K562 (cell line): Measurements from ENCODE around the gene PSMD13. TPM values are rescaled to one million over a fixed set of nuclear protein-coding genes. Genes with fewer than 3 reads are reported as not detected.
A peak's percentile ranks its signal among the peaks of the same experiment; 100 is the strongest.

Experiments used
- ATAC-seq: fragments of 200-7000 bp; cut with Tn5 transposase; 3 replicates; pipeline ENCODE4 v1.9.1; 2020; ENCODE audit warnings: moderate library complexity
- BruUV-seq: library from RNA; stranded (reverse); fragments of 400-500 nt; replicated peaks from 2 replicates; lab custom pipeline; 2021; lab: Mats Ljungman, UMichigan
- CTCF ChIA-PET: fragments of 300-600 bp; formaldehyde crosslinking; extraction: SDS; loops from one replicate; lab custom pipeline; 2021; ENCODE audit warnings: low intra/inter-chr PET ratio; lab: Yijun Ruan, JAX
- POLR2A ChIA-PET: fragments of 300-600, 350-650 bp; sonication (Branson Sonifier 250); formaldehyde crosslinking; extraction: SDS; loops from one replicate; lab custom pipeline; 2021; ENCODE audit warnings: antibody characterized with exemption, inconsistent platforms; lab: Yijun Ruan, JAX
- DNase-seq, 4 experiments: peaks; one replicate each; pipeline versions ENCODE4 v3.0.0 to v3.0.0-alpha.2; 2011 to 2018; ENCODE audit warnings: low spot score in 3 of 4, mixed read lengths in 3 of 4; ENCODE audit errors: extremely low read depth in 1 of 4
- FAIRE-seq: peaks from 2 replicates; lab custom pipeline; 2011; peaks lifted over from hg19 to GRCh38; lab: Jason Lieb, UNC
- H2AFZ ChIP-seq: 2 replicates; pipeline ENCODE4 v1.6.0; 2011; ENCODE audit warnings: low read depth, low read length, control low read depth, inconsistent platforms
- H3K27ac ChIP-seq: fragments of 200-600 bp; 3 replicates; pipeline ENCODE4 v1.8.0; 2011; ENCODE audit warnings: low read depth, mild to moderate bottlenecking, control low read depth, inconsistent platforms, low read length, moderate library complexity, mixed read lengths; ENCODE audit errors: extremely low read depth
- H3K27me3 ChIP-seq, 2 experiments: fragments of 300-600 bp in 1 of 2; 2 replicates in 1 of 2; 3 replicates in 1 of 2; pipeline versions ENCODE4 v1.6.0 to v1.8.0; 2011; ENCODE audit warnings: inconsistent platforms in 2 of 2, low read length in 2 of 2, mild to moderate bottlenecking in 1 of 2, mixed read lengths in 1 of 2, moderate library complexity in 1 of 2; ENCODE audit not compliant: control insufficient read depth in 2 of 2, insufficient read depth in 2 of 2
- H3K36me3 ChIP-seq: fragments of 300-600 bp; 3 replicates; pipeline ENCODE4 v1.8.0; 2011; ENCODE audit warnings: mild to moderate bottlenecking, low read length, inconsistent platforms; ENCODE audit not compliant: control insufficient read depth, insufficient read depth
- H3K4me1 ChIP-seq, 2 experiments: fragments of 200-600 bp in 1 of 2; replicated peaks in 1 of 2; 2 replicates in 1 of 2; 3 replicates in 1 of 2; pipeline versions ENCODE4 v1.5.1 to v1.8.0; 2011; ENCODE audit warnings: inconsistent platforms in 2 of 2, low read length in 2 of 2, mild to moderate bottlenecking in 1 of 2, mixed read lengths in 1 of 2, moderate library complexity in 1 of 2; ENCODE audit not compliant: control insufficient read depth in 2 of 2, insufficient read depth in 2 of 2
- H3K4me2 ChIP-seq: 2 replicates; pipeline ENCODE4 v1.6.1; 2011; ENCODE audit warnings: low read length, control low read depth, inconsistent platforms, mixed read lengths; ENCODE audit not compliant: insufficient read depth
- H3K4me3 ChIP-seq: fragments of 200-600 bp; sonication (generic), shearing (Covaris generic); 2 replicates; pipeline ENCODE4 v1.5.1; 2016; ENCODE audit warnings: control low read depth, inconsistent platforms
- H3K79me2 ChIP-seq: fragments of 200-600 bp; 3 replicates; pipeline ENCODE4 v1.8.0; 2011; ENCODE audit warnings: low read length, inconsistent platforms; ENCODE audit not compliant: control insufficient read depth, insufficient read depth
- H3K9ac ChIP-seq, 2 experiments: 2 replicates each; pipeline versions ENCODE4 v1.6.0 to v1.6.1; 2011; ENCODE audit warnings: low read depth in 2 of 2, low read length in 2 of 2, control low read depth in 1 of 2, inconsistent platforms in 1 of 2, mild to moderate bottlenecking in 1 of 2, mixed read lengths in 1 of 2; ENCODE audit not compliant: insufficient read depth in 1 of 2
- H3K9me1 ChIP-seq: one replicate; pipeline ENCODE4 v1.6.0; 2011; ENCODE audit warnings: inconsistent platforms, mild to moderate bottlenecking, low read length, moderate library complexity; ENCODE audit not compliant: control insufficient read depth, insufficient read depth
- H3K9me3 ChIP-seq: replicated peaks from 2 replicates; pipeline ENCODE4 v1.5.1; 2011; ENCODE audit warnings: low read depth, low read length, inconsistent platforms; ENCODE audit not compliant: control insufficient read depth, insufficient read depth
- H4K20me1 ChIP-seq: replicated peaks from 2 replicates; pipeline ENCODE4 v1.6.1; 2011; ENCODE audit warnings: low read length, inconsistent platforms, mixed read lengths; ENCODE audit not compliant: control insufficient read depth, insufficient read depth
- GTF2F1 ChIP-seq: IDR thresholded peaks from 2 replicates; pipeline ENCODE4 v1.6.1; 2011; ENCODE audit warnings: low read depth, low read length, improper control_type of control experiment
- KAT7 ChIP-seq: sonication (generic); formaldehyde crosslinking; IDR thresholded peaks from 2 replicates; pipeline ENCODE4 v1.8.0; 2022; ENCODE audit warnings: missing genetic modification reagents, mild to moderate bottlenecking, borderline replicate concordance
- L3MBTL2 ChIP-seq: fragments of 450-650 bp; IDR thresholded peaks from 2 replicates; pipeline ENCODE4 v1.6.1; 2016; ENCODE audit warnings: mild to moderate bottlenecking, moderate library complexity
- LEF1 ChIP-seq: fragments of 450-650 bp; IDR thresholded peaks from 2 replicates; pipeline ENCODE4 v1.6.1; 2016; ENCODE audit warnings: mild to moderate bottlenecking
- MTF1 ChIP-seq: fragments of 250-450 bp; sonication (Bioruptor Pico); IDR thresholded peaks from 2 replicates; pipeline ENCODE4 v1.9.0; 2021; ENCODE audit warnings: moderate library complexity, mild to moderate bottlenecking, inconsistent platforms, borderline replicate concordance
- POLR2G ChIP-seq: fragments of 200-400 bp; formaldehyde crosslinking; IDR thresholded peaks from 2 replicates; pipeline ENCODE4 v1.6.1; 2017; ENCODE audit warnings: low read depth, mild to moderate bottlenecking, antibody characterized with exemption, low read length, moderate library complexity
- SP1 ChIP-seq: sonication (generic); formaldehyde crosslinking; IDR thresholded peaks from 2 replicates; pipeline ENCODE4 v1.8.1; 2022; ENCODE audit warnings: mild to moderate bottlenecking, missing genetic modification reagents
- ZBTB40 ChIP-seq, 2 experiments: fragments of 450-650 bp in 1 of 2; sonication (generic) in 1 of 2; formaldehyde crosslinking in 1 of 2; IDR thresholded peaks; 2 replicates each; pipeline versions ENCODE4 v1.7.1 to v1.9.0; 2016 to 2022; ENCODE audit warnings: inconsistent platforms in 1 of 2, mild to moderate bottlenecking in 1 of 2, missing genetic modification reagents in 1 of 2
- ZBTB43 ChIP-seq: sonication (generic); formaldehyde crosslinking; IDR thresholded peaks from 2 replicates; pipeline ENCODE4 v1.8.0; 2023; ENCODE audit warnings: mild to moderate bottlenecking, missing genetic modification reagents
- ZSCAN29 ChIP-seq: fragments of 450-650 bp; IDR thresholded peaks from 2 replicates; pipeline ENCODE4 v1.6.1; 2017
- WGBS: fragments of 100-300 bp; shearing (Covaris generic); methylation state at CpG from one replicate; pipeline ENCODE4 v1.1.6; 2016; ENCODE audit warnings: low coverage, mixed read lengths; ENCODE audit not compliant: insufficient coverage; ENCODE audit errors: missing lambda C conversion rate; 5-methylcytosine and 5-hydroxymethylcytosine counted together
- in situ Hi-C: fragments of 300-500 bp; cut with MboI; formaldehyde crosslinking; loops from 4 replicates; pipeline ENCODE4 v1.15.0; 2018; ENCODE audit warnings: inconsistent platforms, mixed read lengths
- intact Hi-C: fragments of 100-400 bp; cut with micrococcal nuclease; formaldehyde crosslinking; loops from 2 replicates; pipeline ENCODE4 v1.14.2; 2022
- polyA plus RNA-seq, 8 experiments: library from polyadenylated mRNA; depleted of rRNA in 4 of 8; stranded (reverse) in 5 of 8; unstranded in 3 of 8; fragments of >200 nt; fragmentation: Nextera tagmentation in 2 of 8; fragmentation: Illumina TruSeq in 1 of 8; extraction: Ambion mirVana in 2 of 8; extraction: Trizol in 1 of 8; gene quantifications; 2 replicates each; pipeline versions ENCODE4 v1.2.1 to v1.2.3, GENCODE V29; 2011 to 2014; ENCODE audit warnings: inconsistent platforms in 1 of 8, missing spikeins in 1 of 8
- total RNA-seq, 7 experiments: library from RNA; depleted of rRNA in 6 of 7; stranded (reverse); fragments of >200 nt in 6 of 7; fragmentation: Illumina TruSeq in 2 of 7; extraction: Trizol in 2 of 7; gene quantifications; 2 replicates each; pipeline versions ENCODE4 v1.2.1 to v1.2.3, GENCODE V29; 2011 to 2021; ENCODE audit warnings: low replicate concordance in 1 of 7

Gene PSMD13
- total and polyA plus RNA-seq, 9 of the 15 experiments (the other 6 are each of a cell fraction or from before 2014, with no cell fraction given), result 185 to 383 (median 267) TPM

- ChIA-PET CTCF (interaction anchor here (0.6 kb wide), 1 partner anchor 53 kb away, joined by 3 read pairs; no protein-coding TSS in a partner anchor), POLR2A (interaction anchor here (0.6 to 3.1 kb wide), 29 partner anchors 9 to 304 kb away, joined by 3 to 63 read pairs (median 4); no protein-coding TSS in a partner anchor)
- peak; percentile 96 for TF ChIP-seq ZBTB40 (IDR thresholded peaks at IDR 0.05)
- no peak for TF ChIP-seq ZBTB40 (CRISPR knock-in tag; IDR thresholded peaks at IDR 0.05)
- 0 out of 2 replicates have a peak, but pooled peaks have one; percentile 17 for TF ChIP-seq GTF2F1
- TF ChIP-seq KAT7 (CRISPR knock-in tag), result peak; percentile 82; the same call in 1 of the 2 replicates
- TF ChIP-seq ZSCAN29, result no peak
- TF ChIP-seq LEF1, result no peak
- TF ChIP-seq L3MBTL2, result peak; percentile 62; the same call in 1 of the 2 replicates
- 0 out of 2 replicates have a peak, but pooled peaks have one; percentile 59 for TF ChIP-seq ZBTB43 (CRISPR knock-in tag)
- peak; percentile 98 for TF ChIP-seq POLR2G
- TF ChIP-seq SP1 (CRISPR knock-in tag), result peak; percentile 99
- no peak for TF ChIP-seq MTF1 (CRISPR knock-in tag)
Observed at GRCh38 chr11:207208-207862, 29.4 kb upstream of the PSMD13 start, which contains the start of the genes BET1L and RIC8A. TSS of gene BET1L (minus strand) at chr11:207399. CDS start at chr11:207321, 78 bp downstream. TSS of gene RIC8A (plus strand) at chr11:207708. CDS start at chr11:208855, 1,147 bp downstream.

More at GRCh38 chr11:207208-207862, 29.4 kb upstream of the PSMD13 start, which contains the start of the genes BET1L and RIC8A:
- Histone ChIP-seq H3K9me3 (no peaks in the 10 kb centered on the region), H3K9ac (peak within 1 kb of the TSS; percentile 97 to 98), H3K27ac (peak within 1 kb of the TSS; percentile 93), H3K4me1 (peaks cover 30 to 56% of the 10 kb centered on the region in 2 experiments; a peak in 4 of 5 replicates), H2AFZ (peak within 1 kb of the TSS; percentile 23), H3K4me3 (peak within 1 kb of the TSS; percentile 96), H3K9me1 (peaks cover 10% of the 10 kb centered on the region), H4K20me1 (peaks cover 44% of the 10 kb centered on the region), H3K27me3 (no peaks in the 10 kb centered on the region; a peak in 1 of 5 replicates), H3K36me3 (peaks cover 75% of the 10 kb centered on the region), H3K4me2 (peak within 1 kb of the TSS; percentile 92), H3K79me2 (peaks cover 72% of the 10 kb centered on the region)
- BruUV-seq, result no TSS peak
- WGBS, result 1% methylated on average over 50 of the region's 63 CpGs
- FAIRE-seq, result peak; percentile 97
- intact Hi-C loops (loop anchor here (2.0 kb wide), 1 partner anchor 29 kb away; the partner anchor contains the start of genes PSMD13 and SIRT3), in situ Hi-C loops (no loop called here)
- peak; percentile 92 to 99 (median 95) for DNase-seq
- peak; percentile 87 for ATAC-seq
